ENCODE measurements around the gene GATB. TPM values are rescaled to one million over a fixed set of nuclear protein-coding genes. Genes with fewer than 3 reads are reported as not detected.
A peak's percentile ranks its signal among the peaks of the same experiment; 100 is the strongest.

GATB gene
- total RNA-seq (2021; fragmentation: NEBNext Ultra II Directional; extraction: Animal tissue kit (Norgen Biotek cat#: 25700)), result 10 to 100 TPM; 23.1 to 28.2 (median 24.4) TPM
- long read RNA-seq, transcript GATB-201 (13 exons, 2,385 nt), result major isoform, 17 of 28 reads
- long read RNA-seq, partial matches to known transcripts, result 2 of 28 reads
- long read RNA-seq, other reads (novel, unspliced or antisense), result 4 of 28 reads

GRCh38 chr4:151760712-151761661, at the start of gene GATB:
GATB (minus strand) TSS chr4:151761007; CDS start chr4:151760982, 25 bp downstream.
- DNase-seq, result peak; percentile 96
- Mint-ChIP-seq H3K4me1 (ENCODE audit: low read depth) (peaks cover 25% of the 10 kb centered on the region), H3K9me3 (no peaks in the 10 kb centered on the region), H3K27ac (peak within 1 kb of the TSS; percentile 98), H3K36me3 (ENCODE audit: low read depth) (no peaks in the 10 kb centered on the region; the same call in 1 of the 2 replicates), H3K4me3 (peak within 1 kb of the TSS; percentile 99), H3K27me3 (ENCODE audit: insufficient read depth) (peaks cover 4% of the 10 kb centered on the region; the same call in 1 of the 2 replicates)
- peak; percentile 80 for TF ChIP-seq CTCF (IDR thresholded peaks at IDR 0.05)

- H3K27me3 Mint-ChIP-seq (ENCODE audit: insufficient read depth), result 0 out of 2 replicates have a peak, but pooled peaks cover 1% of the 10 kb centered on the region
- 0 out of 2 replicates have a peak, but pooled peaks cover 8% of the 10 kb centered on the region for H3K36me3 Mint-ChIP-seq (ENCODE audit: low read depth)
- no peak overlapping the region for H3K4me3 Mint-ChIP-seq
- H3K27ac Mint-ChIP-seq, result no peak overlapping the region
- H3K4me1 Mint-ChIP-seq (ENCODE audit: low read depth), result peaks cover 40% of the 10 kb centered on the region
- no peak for TF ChIP-seq CTCF (IDR thresholded peaks at IDR 0.05)
- peaks cover 7% of the 10 kb centered on the region; the same call in 1 of the 2 replicates for H3K9me3 Mint-ChIP-seq
- no peak for DNase-seq
Measured at GRCh38 chr4:151810476-151810875, 49.7 kb upstream of the GATB start.

- Mint-ChIP-seq H3K4me1 (ENCODE audit: low read depth) (peaks cover 48% of the 10 kb centered on the region), H3K27me3 (ENCODE audit: insufficient read depth) (no peaks in the 10 kb centered on the region), H3K9me3 (peaks cover 7% of the 10 kb centered on the region; the same call in 1 of the 2 replicates), H3K4me3 (no peak overlapping the region), H3K27ac (no peak overlapping the region), H3K36me3 (ENCODE audit: low read depth) (0 out of 2 replicates have a peak, but pooled peaks cover 8% of the 10 kb centered on the region)
- no peak for TF ChIP-seq CTCF (IDR thresholded peaks at IDR 0.05)
- DNase-seq, result no peak
Measured at GRCh38 chr4:151809716-151810115, 48.9 kb upstream of the GATB start.

- H3K36me3 Mint-ChIP-seq (ENCODE audit: low read depth), result peaks cover 8% of the 10 kb centered on the region; the same call in 1 of the 2 replicates
- no peak overlapping the region for H3K4me3 Mint-ChIP-seq
- no peak for DNase-seq
- H3K4me1 Mint-ChIP-seq (ENCODE audit: low read depth), result peaks cover 59% of the 10 kb centered on the region
- H3K9me3 Mint-ChIP-seq, result peaks cover 7% of the 10 kb centered on the region; the same call in 1 of the 2 replicates
- TF ChIP-seq CTCF (IDR thresholded peaks at IDR 0.05), result no peak
- H3K27me3 Mint-ChIP-seq (ENCODE audit: insufficient read depth), result no peaks in the 10 kb centered on the region
- H3K27ac Mint-ChIP-seq, result peak overlapping the region; percentile 98
Measured at GRCh38 chr4:151808542-151808941, 47.7 kb upstream of the GATB start.

- H3K9me3 Mint-ChIP-seq, result peaks cover 7% of the 10 kb centered on the region; the same call in 1 of the 2 replicates
- H3K36me3 Mint-ChIP-seq (ENCODE audit: low read depth), result peaks cover 8% of the 10 kb centered on the region; the same call in 1 of the 2 replicates
- peak overlapping the region; percentile 98 for H3K27ac Mint-ChIP-seq
- H3K4me3 Mint-ChIP-seq, result no peak overlapping the region; the same call in 1 of the 2 replicates
- peak; percentile 74 for DNase-seq
- peaks cover 63% of the 10 kb centered on the region for H3K4me1 Mint-ChIP-seq (ENCODE audit: low read depth)
- no peaks in the 10 kb centered on the region for H3K27me3 Mint-ChIP-seq (ENCODE audit: insufficient read depth)
- no peak for TF ChIP-seq CTCF (IDR thresholded peaks at IDR 0.05)
Measured at GRCh38 chr4:151808120-151808529, 47.3 kb upstream of the GATB start.
